Neuron (in vitro differentiated cells): ENCODE data around the gene CYBC1.
"Not testable (repeated sequence)": the region's sequence is repeated elsewhere in the genome, so short reads cannot be mapped to it uniquely, and the experiment has no call there.

Source experiments
- H2AFZ ChIP-seq: one replicate; pipeline ENCODE4 v1.6.1; 2013; ENCODE audit warnings: low read depth, mild to moderate bottlenecking, inconsistent platforms, low read length, moderate library complexity
- H3K27me3 ChIP-seq: one replicate; pipeline ENCODE4 v1.6.1; 2013; ENCODE audit warnings: low read length; ENCODE audit not compliant: insufficient read depth
- H3K36me3 ChIP-seq: one replicate; pipeline ENCODE4 v1.6.1; 2013; ENCODE audit warnings: low read length; ENCODE audit not compliant: insufficient read depth
- H3K4me1 ChIP-seq: one replicate; pipeline ENCODE4 v1.6.1; 2013; ENCODE audit warnings: low read length; ENCODE audit not compliant: insufficient read depth
- H3K4me3 ChIP-seq: 2 replicates; pipeline ENCODE4 v1.5.1; 2013; ENCODE audit warnings: mild to moderate bottlenecking, low read length, moderate library complexity
- H3K9me3 ChIP-seq: one replicate; pipeline ENCODE4 v1.6.1; 2013; ENCODE audit warnings: low read length

CYBC1 gene

DNA sequence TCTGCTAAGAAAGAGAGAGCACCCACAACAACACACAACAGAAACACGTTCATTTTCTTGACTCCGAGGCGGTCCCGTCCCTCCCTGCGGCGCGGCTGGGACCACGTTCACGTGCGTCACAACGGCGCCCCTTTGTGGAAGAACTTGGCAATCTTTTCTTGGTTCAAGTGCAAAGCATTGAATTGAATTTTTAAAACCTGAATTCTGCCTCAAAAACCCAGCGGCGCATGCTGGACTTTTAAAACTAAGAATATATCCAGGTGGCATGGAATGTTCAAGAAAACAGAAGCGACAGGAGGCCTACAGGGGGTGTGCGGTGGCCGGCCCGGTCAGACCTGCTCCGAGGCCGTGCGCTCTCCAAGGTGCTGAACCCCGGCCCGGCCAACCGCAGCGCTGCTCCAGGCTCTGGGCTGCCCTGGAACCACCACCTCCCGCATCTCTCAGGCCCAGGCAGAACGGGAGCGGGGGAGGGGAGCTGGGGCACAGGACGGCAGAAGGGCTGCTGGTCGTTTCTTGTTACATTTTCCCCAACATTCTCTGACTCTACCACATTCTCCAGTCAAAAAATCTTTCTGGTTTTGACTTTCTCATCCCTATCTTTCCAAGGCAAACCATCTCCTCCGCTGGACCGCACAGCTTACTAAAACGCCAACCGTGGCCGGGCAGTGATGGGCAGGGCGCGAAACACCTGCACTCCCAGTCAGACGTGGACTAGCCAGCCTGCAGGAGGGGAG, 35.8 kb downstream of the CYBC1 start:
- Histone ChIP-seq H3K27me3 (no peaks in the 10 kb centered on the region), H3K4me3 (no peak overlapping the region), H3K4me1 (peaks cover 18% of the 10 kb centered on the region), H3K9me3 (no peaks in the 10 kb centered on the region), H3K36me3 (no peaks in the 10 kb centered on the region), H2AFZ (no peak overlapping the region)

DNA sequence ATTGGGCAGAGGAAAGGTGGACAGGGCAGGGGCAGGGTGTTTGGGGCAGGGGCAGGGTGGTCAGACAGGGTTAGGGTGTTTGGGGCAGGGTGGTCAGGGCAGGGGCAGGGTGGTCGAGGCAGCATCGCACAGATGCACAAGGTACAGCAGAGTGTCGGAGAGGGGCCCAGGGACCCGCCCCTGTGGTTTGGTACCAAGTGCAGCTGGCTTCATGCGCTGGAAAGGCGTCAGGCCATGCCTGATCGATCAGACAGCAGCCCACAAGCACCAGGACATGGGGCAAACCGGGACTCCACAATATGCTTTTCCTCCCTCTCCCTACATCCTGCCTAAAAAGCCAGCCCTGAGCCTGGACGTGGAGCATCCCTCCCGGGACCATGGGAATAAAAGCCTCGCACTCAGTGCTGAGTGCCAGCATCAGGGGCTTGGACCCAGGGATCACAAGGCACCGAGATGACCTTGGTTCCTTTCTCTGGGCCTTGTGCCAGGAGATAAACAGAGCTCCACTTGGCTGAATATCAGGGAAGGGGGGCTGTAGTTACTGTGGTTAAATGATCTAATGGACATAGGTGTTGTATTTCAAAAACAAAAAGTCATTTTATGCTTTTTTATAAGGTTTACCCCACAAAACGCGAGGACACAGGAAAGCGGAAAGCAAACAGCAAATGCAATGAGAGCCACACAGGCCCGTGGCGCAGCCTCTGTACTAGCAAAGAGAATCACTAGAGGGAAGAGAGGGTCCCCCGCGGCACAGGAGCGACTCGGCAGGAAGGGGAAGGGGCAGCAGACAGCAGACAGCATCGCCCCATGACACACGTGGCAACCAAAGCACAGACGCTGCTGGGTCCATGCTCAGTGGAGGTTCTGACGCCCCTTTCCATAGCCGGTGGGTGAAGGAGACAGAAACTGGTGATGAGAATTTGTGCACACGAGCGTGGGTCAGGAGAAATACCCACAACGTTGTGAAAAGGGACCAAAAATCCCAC, 37.7 kb downstream of the CYBC1 start:
- no peaks in the 10 kb centered on the region for H3K27me3 ChIP-seq
- H3K9me3 ChIP-seq, result no peaks in the 10 kb centered on the region
- H3K4me3 ChIP-seq, result no peak overlapping the region
- peaks cover 8% of the 10 kb centered on the region for H3K36me3 ChIP-seq
- H3K4me1 ChIP-seq, result peaks cover 6% of the 10 kb centered on the region
- no peak overlapping the region for H2AFZ ChIP-seq

DNA sequence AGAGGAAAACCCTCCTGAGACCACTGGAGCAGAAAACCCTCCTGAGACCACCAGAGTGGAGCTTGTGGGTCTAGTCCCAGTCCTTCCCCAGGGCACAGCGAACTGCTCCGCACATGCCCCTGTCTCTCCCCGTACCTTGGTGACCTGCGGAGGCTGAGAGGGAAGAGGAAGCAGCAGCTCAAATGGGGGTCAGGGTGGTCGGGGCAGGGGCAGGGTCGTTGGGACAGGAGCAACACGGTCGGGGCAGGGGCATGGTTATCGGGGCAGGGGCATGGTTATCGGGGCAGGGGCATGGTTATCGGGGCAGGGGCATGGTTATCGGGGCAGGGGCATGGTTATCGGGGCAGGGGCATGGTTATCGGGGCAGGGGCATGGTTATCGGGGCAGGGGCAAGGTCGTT, 38.5 kb downstream of the CYBC1 start:
- not testable (repeated sequence) for H3K4me3 ChIP-seq, H3K27me3 ChIP-seq, H2AFZ ChIP-seq, H3K9me3 ChIP-seq, H3K4me1 ChIP-seq
- H3K36me3 ChIP-seq, result peaks cover 11% of the 10 kb centered on the region

DNA sequence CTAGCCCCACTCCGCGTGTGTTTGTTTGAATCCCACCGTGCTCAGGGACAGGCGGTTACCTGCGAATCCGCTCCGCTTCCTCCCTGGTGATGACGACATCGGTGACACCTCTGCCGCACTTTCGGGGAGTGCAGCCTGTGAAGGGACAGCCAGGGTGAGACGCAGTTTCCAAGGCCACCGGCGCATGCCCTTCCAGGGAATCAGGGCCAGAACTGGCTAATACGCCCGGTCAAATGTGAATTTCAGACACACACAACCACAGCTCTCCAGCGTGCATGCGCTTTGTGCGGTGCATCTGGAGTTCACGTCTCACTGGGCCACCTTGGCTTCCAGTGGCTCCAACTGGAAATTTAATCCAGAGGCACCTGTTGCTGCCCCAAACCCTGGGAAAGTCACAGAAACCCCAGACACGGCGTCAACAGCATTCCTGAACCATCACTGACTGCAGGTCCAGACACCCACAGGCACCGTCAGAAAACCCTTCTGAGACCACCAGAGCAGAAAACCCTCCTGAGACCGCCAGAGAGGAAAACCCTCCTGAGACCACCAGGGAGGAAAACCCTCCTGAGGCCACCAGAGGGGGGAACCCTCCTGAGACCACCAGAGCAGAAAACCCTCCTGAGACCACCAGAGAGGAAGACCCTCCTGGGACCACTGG, 39.0 kb downstream of the CYBC1 start:
- H2AFZ ChIP-seq, result no peak overlapping the region
- H3K27me3 ChIP-seq, result no peaks in the 10 kb centered on the region
- peaks cover 4% of the 10 kb centered on the region for H3K4me1 ChIP-seq
- H3K9me3 ChIP-seq, result no peaks in the 10 kb centered on the region
- H3K4me3 ChIP-seq, result no peak overlapping the region
- H3K36me3 ChIP-seq, result peaks cover 11% of the 10 kb centered on the region

DNA sequence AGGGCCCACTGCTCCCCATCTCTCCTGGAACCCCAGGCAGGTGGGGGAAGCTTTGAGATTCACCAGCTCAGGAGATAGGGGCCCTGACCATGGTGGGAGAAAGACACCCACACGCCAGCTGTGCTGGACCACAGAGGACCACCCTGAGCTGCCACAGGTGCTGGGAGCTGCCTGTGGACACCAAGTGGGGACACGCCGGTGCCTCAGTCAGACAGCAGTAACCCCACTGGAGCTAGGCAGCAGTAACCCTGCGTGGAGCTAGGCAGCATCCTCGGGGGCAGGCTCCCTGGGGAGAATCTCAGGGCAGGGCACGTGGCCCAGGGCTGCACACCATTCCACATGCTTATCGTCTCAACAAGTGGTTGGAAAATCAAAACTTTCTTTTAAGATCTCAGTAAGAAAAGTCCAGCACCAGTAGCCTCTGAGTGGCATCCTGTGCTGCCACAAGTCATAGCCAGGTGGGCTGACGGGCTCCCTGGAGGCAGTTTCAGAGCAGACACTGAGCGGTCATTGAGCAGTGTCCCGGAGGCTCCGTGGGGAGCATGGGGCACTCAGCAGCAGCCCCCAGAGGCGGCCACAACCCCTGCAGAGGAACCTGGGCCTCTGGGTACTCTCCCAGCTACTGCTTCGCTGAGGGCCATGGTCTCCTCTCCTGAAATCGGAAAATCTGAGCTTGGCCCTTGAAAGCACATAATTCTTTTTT, 40.4 kb downstream of the CYBC1 start:
- Histone ChIP-seq H3K36me3 (peaks cover 12% of the 10 kb centered on the region), H3K9me3 (no peaks in the 10 kb centered on the region), H3K4me1 (peaks cover 2% of the 10 kb centered on the region), H3K27me3 (no peaks in the 10 kb centered on the region), H2AFZ (no peak overlapping the region), H3K4me3 (no peak overlapping the region)

DNA sequence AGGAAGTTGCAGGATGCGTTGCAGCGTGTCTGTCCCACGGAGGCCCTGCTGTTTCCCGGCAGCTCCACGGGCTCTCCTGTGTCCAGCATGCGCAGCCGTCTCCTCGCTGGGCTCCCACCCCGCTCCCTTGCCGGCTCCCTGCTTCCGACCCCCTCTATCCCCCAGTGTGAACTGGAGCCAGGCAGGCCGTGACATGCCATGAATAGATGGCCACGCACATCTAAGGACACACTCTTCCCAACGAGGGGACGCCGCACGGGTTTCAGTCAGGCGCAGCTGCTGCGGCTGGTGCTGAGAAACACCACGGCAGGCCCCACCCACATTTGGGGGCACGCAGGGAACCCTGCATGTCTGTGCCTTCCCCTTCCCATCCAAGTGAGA, 41.6 kb downstream of the CYBC1 start:
- Histone ChIP-seq H3K27me3 (no peaks in the 10 kb centered on the region), H3K9me3 (no peaks in the 10 kb centered on the region), H3K4me1 (no peaks in the 10 kb centered on the region), H3K36me3 (peaks cover 16% of the 10 kb centered on the region), H2AFZ (no peak overlapping the region), H3K4me3 (no peak overlapping the region)

DNA sequence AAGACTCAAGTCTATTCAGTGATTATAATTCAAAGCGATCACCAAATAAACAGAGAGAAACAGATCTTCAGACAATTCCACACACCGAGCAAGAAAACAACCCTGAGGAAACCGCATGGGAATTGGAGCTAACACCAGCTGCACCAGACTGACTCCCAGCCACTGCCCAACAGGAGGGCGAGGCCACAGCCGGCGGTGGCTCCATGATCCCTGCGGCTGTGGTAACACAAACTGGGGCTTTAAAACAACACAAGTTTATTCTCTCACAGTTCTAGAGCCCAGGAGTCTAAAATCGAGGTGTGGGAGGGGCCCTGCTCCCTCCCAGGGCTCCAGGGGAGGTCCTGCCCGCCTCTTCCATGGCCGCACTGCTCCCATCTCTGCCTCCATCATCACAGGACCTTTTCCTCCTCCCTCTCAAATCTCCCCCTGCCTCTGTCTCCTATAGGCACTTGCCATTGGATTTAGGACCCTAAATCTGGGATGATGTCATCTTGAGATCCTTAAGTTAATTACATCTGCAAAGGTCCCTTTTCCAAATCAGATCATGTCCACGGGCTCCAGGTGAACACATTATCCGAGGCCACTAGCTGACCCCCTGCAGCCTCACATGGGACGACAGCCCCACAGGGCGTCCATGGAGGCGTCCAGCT, 42.1 kb downstream of the CYBC1 start:
- H3K36me3 ChIP-seq, result peaks cover 20% of the 10 kb centered on the region
- H2AFZ ChIP-seq, result no peak overlapping the region
- H3K27me3 ChIP-seq, result no peaks in the 10 kb centered on the region
- no peak overlapping the region for H3K4me3 ChIP-seq
- no peaks in the 10 kb centered on the region for H3K9me3 ChIP-seq
- no peaks in the 10 kb centered on the region for H3K4me1 ChIP-seq

DNA sequence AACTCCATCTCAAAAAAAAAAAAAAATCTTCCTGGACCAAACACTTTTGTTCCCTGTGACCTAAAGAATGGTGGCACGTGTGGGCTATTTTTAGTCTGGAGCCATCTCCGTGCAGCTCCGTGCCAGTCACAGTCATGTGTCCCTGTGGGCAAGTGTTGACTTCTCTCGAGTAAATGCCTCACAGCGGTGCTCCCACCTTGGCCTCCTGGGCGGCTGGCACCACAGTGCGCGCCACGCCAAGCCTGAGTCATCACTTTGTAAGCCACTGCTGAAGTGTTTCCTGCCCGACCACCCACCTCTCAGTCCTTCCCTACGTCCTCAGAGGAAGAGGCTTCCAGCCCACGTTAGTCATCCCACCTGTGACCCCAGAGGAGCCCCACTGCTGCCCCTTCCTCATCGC, 43.3 kb downstream of the CYBC1 start:
- Histone ChIP-seq H3K36me3 (peaks cover 26% of the 10 kb centered on the region), H3K4me3 (no peak overlapping the region), H3K4me1 (no peaks in the 10 kb centered on the region), H3K27me3 (no peaks in the 10 kb centered on the region), H2AFZ (no peak overlapping the region), H3K9me3 (no peaks in the 10 kb centered on the region)

DNA sequence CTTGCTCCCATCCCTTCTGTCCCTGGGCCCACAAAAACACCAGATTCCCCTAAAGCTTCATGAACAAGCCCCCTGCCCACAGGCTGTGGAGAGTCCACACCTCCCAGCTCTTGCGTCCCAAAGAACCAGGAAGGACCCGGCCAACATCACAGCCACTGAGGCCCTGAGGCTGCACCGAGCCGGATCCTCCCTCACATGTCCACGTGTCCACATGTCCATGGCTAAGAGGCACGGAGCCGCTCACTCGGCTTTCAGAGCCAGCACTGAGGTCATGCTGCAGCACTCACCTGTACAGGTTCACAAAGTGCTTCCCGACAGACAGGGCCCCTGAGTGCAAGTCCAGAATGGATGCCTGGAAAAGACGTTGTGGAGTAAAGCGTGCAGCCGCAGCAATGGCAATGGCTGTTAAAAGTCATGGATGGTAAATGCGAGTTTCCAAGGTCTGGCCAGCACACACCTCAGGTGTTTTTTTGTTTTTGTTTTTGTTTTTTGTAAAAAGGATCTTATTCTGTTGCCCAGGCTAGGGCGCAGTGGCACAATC, 44.4 kb downstream of the CYBC1 start:
- no peaks in the 10 kb centered on the region for H3K9me3 ChIP-seq
- peaks cover 29% of the 10 kb centered on the region for H3K36me3 ChIP-seq
- H2AFZ ChIP-seq, result no peak overlapping the region
- H3K4me3 ChIP-seq, result no peak overlapping the region
- no peaks in the 10 kb centered on the region for H3K27me3 ChIP-seq
- no peaks in the 10 kb centered on the region for H3K4me1 ChIP-seq

DNA sequence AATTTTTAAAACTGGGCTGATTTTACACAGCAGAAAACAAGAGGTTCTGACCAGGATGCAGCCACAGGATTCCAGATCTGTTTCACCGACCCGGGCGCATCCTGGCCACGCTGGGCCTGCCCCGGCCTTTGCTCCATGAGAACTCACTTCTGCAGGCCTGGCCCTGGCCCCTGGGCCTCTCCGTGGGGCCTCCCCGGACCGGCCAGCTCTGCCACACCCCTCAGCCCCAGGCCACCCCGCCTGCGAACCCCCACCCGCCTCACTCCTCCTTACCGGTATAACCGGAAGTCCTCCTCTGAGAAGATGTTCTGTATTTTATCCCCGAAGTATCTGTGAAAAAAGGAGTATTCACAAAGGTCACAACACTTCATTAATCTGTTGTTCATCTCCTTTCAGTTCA, 45.5 kb downstream of the CYBC1 start:
- Histone ChIP-seq H3K9me3 (no peaks in the 10 kb centered on the region), H3K36me3 (peaks cover 31% of the 10 kb centered on the region), H3K27me3 (no peaks in the 10 kb centered on the region), H3K4me1 (no peaks in the 10 kb centered on the region), H2AFZ (no peak overlapping the region), H3K4me3 (no peak overlapping the region)

DNA sequence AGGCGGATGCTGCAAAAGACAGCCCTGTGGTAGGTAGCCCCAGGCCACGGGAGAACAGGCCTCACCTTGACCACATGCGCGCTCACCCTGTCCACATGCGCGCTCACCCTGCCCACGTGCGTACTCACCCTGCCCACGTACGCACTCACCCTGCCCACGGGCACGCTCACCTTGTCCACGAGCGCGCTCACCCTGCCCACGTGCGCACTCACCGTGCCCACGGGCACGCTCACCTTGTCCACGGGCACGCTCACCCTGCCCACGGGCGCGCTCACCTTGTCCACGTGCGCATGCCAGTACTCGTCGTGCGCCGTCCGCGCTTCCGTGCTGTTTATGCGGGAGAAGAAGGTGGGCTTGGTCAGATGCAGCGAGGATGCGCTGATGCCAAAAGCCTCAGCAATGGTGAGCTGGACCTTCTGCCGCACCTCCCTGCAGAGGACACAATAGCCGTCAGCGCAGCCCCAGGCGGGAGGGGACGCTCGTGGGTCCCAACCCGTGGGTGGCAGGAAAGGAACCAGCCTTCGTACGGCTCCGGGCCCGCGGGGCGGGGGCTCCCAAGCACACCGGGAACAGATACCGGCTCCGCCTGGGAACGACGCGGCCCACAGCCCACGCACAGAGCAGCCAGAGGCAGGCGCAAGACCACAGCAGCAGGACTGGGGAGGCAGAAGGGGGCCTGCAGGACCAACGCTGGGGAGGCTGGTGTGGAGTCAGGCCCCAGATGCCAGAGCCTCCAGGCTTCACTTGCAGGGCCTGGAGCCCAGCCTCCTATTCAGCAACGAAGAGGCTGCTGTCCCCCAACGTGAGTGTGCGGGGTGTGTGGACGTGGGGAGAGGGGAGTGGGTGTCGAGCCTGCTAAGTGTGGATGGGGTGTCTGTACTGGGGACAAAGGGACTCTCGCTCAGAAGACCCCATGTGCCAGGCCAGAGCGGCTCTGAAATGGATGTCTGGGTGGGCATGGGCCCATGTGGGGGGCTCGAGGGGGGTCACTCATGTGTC, 46.6 kb downstream of the CYBC1 start:
- no peak overlapping the region for H3K4me3 ChIP-seq
- H3K4me1 ChIP-seq, result no peaks in the 10 kb centered on the region
- no peaks in the 10 kb centered on the region for H3K9me3 ChIP-seq
- peaks cover 36% of the 10 kb centered on the region for H3K36me3 ChIP-seq
- no peak overlapping the region for H2AFZ ChIP-seq
- no peaks in the 10 kb centered on the region for H3K27me3 ChIP-seq
